GM21390 (cell line): Measurements from ENCODE around the gene SLBP.
"Not testable (repeated sequence)": the region's sequence is repeated elsewhere in the genome, so short reads cannot be mapped to it uniquely, and the experiment has no call there.

Source experiments
- ATAC-seq: cut with Tn5 transposase; IDR thresholded peaks from one replicate; pipeline ENCODE4 v1.9.1; 2021; ENCODE audit not compliant: unreplicated experiment

The SLBP gene

GRCh38 chr4:1678244-1678643 lies 33.9 kb downstream of the SLBP start:
- no peak for ATAC-seq

DNA sequence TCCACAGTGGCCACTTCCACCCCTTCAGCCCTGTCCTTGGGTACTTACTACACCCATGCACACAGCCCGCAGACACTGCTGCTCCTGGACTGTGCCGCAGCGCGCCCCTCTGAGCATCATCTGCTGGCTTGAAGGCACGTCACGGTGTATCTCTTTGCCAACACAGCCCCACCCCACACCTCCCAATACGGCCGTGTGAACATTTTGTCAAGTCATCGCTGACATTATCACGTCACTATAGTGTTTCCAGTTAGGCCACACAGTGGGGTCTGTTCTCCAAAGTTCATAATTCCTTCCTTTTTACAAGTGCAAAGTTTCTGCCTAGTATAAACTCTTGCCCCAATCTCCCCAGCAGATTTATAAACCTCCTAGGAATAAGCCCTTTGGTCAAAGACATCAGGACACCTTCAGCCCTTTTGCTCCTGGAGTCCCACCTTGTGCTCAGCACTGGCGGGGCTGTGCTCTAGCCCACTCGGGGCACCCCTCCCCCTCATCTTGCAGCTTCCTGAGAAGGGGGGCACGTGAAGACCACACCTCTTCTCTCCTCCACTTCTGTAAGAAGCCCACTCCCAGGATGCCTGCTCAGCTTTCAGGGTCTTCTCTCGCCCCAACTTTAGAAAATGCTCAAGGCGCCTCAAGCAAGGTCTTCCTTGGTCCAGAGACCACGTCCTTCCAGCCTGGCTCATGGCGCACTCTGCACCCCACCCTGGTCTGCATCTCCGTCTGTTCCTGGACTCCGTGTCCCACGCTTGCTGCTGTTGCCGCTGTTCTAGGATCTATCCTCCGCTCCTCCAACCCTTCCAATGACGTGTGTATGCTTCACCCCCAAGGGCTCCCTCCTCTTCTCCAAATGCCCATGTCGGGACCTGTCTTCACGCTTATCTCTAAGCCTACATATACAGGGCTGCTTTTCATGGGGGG lies 35.3 kb downstream of the SLBP start:
- ATAC-seq, result no peak

DNA sequence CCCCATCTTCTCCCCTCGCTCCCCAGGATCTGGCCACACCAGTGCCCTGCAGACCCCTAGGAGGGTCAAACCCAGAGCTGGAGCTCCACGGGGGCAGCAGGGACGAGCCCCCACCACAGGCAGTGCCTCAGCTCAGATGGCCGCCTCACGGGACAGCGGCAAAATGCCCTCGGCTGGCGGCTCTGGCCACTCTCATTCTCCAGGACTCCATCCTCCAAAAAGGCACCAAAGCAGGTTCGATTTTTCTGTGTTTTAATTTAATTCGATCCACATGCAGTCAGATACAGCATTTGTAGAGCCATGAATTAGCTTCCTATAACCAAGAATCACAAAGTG lies 36.3 kb downstream of the SLBP start:
- no peak for ATAC-seq

DNA sequence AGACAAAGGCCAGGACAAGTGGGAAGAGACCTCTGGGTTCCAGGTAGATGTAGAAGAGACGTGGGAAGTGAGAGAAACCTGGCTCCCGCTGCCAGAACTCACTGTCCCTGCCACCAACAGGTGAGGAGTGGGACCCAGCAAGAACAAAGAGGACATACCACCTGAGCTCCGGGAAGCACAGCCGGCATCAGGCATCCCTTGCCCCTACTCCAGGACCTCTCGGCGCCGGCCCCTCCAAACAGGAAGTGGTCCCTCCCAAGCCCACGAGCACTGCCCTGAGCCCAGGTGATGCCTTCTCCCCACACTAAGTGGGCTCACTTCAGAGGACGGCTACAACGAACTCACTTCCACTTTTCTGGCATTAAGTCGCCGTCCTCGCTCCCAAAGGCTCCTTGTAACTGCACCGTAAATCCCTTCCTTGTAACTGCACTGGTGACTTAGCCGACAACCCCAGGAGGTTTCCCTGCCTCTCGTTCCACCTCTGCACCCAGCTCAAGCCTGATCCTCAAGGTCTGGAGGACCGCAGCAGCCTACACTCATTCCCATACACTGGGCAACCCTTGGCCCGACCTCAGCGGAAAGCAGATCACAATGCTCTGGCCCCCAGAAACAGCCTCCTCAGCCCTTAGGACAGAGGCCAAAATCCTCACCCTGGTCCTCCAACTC lies 36.9 kb downstream of the SLBP start:
- no peak for ATAC-seq

DNA sequence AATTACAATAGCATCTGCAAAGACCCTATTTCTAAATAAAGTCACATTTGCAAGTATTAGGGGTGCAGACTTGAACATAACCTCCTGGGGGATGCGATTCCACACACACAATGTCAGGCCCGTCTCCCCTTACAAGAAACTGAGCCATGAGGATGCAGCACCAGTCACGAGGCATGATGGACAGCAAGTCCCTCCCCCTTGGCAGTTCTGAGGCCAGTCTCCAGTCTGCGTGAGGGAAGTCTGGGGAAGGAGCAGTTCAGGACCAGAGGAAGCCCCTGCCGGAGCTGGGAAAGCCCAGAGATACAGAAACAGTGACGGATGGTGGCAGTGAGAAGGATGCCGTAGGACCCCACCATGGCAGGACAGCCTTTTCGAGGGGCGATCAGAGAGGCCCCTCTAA lies 37.4 kb downstream of the SLBP start:
- ATAC-seq, result no peak

GRCh38 chr4:1673671-1674070 lies 38.4 kb downstream of the SLBP start:
- no peak for ATAC-seq

DNA sequence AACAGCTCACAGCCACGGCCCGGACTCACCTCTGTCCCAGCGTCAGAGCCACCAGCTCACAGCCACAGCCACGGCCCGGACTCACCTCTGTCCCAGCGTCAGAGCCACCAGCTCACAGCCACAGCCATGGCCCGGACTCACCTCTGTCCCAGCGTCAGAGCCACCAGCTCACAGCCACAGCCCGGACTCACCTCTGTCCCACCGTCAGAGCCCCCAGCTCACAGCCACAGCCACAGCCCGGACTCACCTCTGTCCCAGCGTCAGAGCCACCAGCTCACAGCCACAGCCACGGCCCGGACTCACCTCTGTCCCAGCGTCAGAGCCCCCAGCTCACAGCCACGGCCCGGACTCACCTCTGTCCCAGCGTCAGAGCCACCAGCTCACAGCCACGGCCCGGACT lies 41.1 kb downstream of the SLBP start:
- ATAC-seq, result not testable (repeated sequence)

GRCh38 chr4:1670279-1670678 lies 41.8 kb downstream of the SLBP start:
- no peak for ATAC-seq

DNA sequence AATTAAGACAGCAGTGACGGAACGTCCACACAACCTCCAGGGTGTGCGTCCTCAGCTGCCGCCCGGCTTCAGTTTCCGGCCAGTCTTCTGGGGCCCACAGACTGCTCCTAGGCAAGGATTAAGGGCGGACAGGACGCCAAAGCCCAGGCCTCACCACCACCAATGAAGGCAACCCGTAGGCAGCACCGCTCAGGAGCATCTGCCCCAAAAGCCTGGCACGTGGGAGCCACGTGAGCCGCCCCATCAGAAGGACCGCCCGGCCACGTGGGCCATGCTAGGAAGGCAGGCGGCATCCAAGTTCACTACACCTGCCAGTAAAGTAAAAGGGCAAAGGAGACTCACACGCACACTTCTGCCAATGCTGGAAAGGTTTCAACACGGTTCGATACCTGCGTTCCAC lies 42.3 kb downstream of the SLBP start:
- no peak for ATAC-seq

GRCh38 chr4:1669270-1669669 lies 42.8 kb downstream of the SLBP start:
- no peak for ATAC-seq

DNA sequence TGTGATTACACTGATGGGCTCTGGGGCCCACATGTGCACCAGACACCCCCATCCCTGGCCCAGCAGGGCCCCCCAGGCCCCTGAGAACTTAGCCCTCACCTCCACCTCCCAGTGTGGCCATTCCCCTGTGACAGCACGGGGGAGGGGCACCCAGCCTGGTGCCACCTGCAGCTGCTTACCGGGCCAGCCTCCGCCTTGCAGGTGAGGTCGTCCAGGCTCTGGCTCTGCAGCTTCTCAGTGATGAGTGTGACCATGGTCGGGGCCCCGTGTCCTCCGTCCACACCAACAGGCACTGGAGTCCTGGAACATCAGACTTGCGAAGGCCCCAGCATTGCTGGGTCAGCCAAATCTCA lies 43.7 kb downstream of the SLBP start:
- no peak for ATAC-seq

- ATAC-seq, result no peak
Measured at GRCh38 chr4:1667273-1667672, 44.8 kb downstream of the SLBP start.

DNA sequence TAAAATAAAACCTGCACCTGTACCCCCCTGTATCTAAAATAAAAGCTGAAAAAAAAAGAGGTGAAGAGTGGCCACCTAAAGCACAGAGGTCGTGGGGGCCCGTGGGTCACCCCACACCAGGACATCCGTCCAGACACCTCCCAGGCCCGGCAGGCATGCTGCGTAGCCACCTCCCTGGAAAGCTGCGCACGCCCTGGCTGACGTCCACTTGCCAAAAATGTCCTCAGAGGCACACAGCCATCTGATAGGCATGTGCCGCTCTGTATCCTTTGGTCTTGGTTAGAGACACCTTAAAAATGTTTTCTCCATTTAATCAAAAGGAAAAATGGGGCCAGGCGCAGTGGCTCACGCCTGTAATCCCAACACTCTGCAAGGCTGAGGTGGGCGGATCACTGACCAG lies 45.7 kb downstream of the SLBP start:
- no peak for ATAC-seq

GRCh38 chr4:1664141-1664540 lies 48.0 kb downstream of the SLBP start:
- no peak for ATAC-seq

DNA sequence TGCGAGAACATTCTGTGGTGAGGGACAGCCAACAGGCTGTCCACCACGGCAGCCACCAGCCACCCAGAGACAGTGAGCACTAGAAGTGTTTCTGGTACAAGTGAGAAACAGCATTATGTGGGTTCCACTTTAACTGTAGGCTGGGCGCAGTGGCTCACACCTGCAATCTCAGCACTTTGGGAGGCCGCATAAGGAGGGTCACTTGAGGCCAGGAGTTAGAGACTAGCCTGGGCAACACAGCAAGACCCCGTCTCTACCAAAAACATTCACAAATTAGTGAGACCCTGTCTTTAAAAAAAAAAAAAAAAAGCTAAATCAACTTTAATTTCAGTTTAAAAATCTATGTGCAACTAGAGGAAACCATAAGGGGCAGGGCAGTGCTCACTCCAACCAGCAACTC lies 48.6 kb downstream of the SLBP start:
- ATAC-seq, result no peak

GRCh38 chr4:1661695-1662094 lies 50.4 kb downstream of the SLBP start:
- no peak for ATAC-seq

GRCh38 chr4:1660948-1661677 lies 51.0 kb downstream of the SLBP start:
- ATAC-seq, result no peak

GRCh38 chr4:1659104-1660043 lies 52.7 kb downstream of the SLBP start:
- no peak for ATAC-seq

DNA sequence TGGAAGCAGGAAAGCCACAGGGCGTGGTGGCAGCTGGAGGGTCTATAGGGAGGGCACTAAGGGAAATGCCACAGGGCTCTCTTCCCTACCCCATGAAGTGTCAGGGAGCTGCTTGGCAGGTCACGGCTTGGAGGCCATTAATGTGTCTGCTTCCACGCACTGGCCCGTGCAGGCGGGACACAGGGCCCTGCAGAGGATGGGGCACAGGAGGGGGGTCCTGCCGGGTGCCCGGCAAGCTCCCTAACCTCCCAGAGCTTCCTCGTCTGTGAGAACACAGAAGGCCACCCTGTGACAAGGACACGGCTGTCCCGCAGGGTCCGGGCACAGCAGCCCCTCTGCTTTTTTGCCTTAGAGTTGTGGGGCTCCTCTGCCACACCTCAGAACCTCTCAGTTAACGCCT lies 53.5 kb downstream of the SLBP start:
- no peak for ATAC-seq

DNA sequence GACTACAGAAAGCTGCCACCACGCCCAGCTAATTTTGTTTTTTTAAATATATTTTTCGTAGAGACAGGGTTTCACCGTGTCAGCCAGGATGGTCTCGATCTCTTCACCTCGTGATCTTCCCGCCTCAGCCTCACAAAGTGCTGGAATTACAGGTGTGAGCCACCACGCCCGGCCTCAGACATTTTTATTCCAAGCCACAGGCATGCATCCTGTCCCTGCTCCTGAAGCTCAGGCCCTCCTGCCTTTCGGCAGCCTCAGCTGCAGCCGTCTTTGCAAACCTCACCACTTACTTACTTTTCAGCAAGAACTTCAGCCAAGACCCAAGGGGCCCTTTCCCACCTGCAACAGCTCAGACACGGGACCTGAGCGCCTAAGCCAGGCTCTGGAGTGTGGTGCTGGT lies 54.0 kb downstream of the SLBP start:
- ATAC-seq, result no peak

DNA sequence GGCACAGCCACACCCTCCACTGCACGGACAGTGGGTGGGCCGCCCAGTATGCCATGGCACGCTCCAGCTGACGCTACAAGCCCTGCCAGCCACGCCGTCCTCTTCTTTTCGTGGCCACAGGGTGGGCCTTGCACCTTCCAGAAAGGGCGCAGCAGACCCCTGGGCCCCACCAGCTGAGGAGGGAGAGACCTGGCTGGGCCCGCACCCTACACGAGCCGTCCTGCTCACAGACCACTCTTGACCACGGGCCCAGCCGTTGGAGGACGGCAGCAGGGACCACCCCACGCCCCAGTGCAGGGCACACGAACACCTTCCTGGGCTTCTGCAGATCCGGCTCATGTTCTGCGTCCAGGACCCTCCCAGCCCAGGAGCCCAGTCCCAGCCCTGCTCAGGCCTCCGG lies 55.1 kb downstream of the SLBP start:
- no peak for ATAC-seq
